Activated CD8-positive, alpha-beta memory T cell treated with anti-CD3 and anti-CD28 coated beads, Interleukin-2, amount 50 U/mL, for 1 hour (primary cell): ENCODE data around the gene SLC39A2.
"Not testable (repeated sequence)": the region's sequence is repeated elsewhere in the genome, so short reads cannot be mapped to it uniquely, and the experiment has no call there.

Experiments
- DNase-seq: peaks from one replicate; pipeline ENCODE4 v3.0.0-alpha.2; 2020; ENCODE audit errors: extremely low read depth

SLC39A2 gene

GRCh38 chr14:20996521-20996920, 2.6 kb upstream of the SLC39A2 start:
- no peak for DNase-seq

DNA sequence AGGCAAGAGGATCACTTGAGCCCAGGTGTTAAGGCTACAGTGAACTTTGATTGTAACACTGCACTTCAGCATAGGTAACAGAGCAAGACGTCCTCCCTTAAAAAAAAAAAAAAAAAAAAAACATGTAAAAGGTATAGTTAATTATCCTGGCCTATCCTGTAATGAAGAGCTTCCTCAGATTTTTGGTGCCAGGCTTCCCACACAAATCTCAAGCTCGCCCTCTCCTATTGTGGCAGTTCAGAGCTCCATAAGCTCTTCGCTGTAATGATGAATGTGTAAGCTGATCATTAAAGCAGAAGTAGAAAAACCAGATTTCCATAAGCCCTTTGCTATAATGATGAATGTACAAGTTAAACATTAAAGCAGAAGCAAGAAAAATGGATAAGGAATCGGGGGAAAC, 2.0 kb upstream of the SLC39A2 start:
- DNase-seq, result no peak

DNA sequence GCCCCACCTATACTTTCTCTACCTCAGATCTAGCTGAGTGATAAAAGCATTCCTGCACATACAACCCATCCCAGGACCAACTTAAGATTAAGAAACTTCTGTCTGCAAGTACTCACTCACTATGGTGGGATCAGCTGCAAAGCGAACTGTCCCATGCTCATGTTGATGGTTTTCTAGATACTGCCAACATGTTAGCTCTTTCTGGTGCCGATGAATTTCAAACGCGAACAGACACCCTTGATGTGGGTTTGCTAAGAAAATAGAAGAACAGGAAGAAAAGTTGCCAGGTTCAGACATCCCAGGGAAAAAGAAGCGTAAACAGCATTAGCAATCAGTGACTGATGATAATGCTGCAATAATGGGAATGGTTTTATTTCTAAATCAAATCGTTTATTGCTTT, 1.5 kb upstream of the SLC39A2 start:
- DNase-seq, result no peak

GRCh38 chr14:20998139-20998538, 954 bp upstream of the SLC39A2 start:
- no peak for DNase-seq

GRCh38 chr14:20999591-20999990, 498 bp downstream of the SLC39A2 start:
- DNase-seq, result no peak

DNA sequence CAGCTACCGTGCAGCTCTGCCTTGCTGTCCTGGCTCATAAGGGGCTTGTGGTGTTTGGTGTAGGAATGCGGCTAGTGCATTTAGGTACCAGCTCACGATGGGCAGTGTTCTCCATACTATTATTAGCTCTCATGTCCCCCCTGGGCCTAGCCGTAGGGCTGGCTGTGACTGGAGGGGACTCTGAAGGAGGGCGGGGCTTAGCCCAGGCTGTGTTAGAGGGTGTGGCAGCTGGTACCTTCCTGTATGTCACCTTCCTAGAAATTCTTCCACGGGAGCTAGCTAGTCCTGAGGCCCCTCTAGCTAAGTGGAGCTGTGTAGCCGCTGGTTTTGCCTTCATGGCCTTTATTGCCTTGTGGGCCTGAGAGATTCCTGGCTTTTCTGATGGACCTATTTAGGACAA, 2.1 kb downstream of the SLC39A2 start:
- DNase-seq, result no peak

DNA sequence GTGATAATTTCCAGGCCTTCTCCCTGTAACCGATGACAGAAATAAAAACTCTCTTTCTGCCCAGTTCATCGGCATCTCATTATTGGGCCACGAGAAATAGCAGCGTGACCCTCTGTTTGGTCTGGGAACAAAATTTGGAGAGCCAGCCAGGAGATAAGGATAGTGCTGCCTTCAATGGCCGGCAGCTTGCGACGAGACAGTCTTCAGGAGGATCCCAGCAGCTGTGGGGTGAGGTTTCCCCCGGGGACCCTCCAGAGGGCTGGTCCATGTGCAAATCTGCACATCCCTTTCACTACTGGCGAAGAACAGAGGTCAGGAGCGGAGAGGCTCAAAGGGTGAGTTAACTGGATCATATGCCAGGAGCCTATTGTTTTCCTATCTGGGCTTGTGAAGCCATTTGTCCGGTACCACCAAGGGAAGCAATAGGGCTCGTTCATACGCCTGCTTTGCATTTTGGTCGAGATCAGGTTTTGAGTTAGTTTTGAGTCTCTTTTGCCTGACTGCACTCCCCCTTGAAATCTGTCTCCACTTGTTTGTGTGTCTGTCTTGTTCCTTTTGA, 4.8 kb downstream of the SLC39A2 start:
- no peak for DNase-seq

DNA sequence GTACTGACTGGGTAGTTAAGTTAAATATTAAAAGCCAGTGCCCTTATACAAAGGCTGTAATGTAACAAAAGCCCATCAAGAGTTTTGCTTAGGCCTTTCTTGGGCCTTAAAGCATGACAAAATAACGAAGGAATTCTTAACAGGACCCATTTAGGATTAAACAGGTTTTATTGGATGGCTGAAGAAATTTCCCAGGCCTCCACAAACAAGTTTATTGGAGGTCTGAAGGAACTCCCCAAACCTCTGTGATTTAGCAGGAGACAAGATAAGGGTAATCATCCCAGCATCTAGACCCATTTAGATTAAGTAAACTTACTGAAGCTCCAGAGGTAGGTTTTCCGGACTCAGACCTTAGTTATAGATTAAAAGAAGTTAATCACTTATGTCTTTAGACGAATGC, 10.6 kb downstream of the SLC39A2 start:
- not testable (repeated sequence) for DNase-seq

- no peak for DNase-seq
These were observed 12.0 kb downstream of the SLC39A2 start for GRCh38 chr14:21011136-21011535.

GRCh38 chr14:21014761-21015190, 15.7 kb downstream of the SLC39A2 start:
- peak; percentile 51 for DNase-seq

DNA sequence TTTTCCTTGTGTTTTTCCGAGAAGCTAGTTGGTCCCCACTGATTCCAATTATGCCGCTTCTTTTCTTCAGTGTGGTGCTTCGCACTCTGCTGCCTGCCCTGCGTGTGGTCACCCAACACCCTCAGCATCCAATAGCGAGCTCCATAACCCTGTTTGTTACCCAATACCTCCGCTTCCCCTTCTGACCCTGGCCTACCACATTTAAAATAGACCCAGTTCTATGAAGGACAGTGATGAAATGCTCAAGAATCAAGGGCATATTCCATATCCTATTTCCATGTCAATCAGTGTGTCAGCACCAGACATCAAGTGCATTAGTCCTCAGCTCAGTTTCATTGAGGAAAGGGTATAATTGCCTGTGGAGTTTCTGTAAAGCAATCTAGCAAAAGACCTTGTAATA, 16.2 kb downstream of the SLC39A2 start:
- no peak for DNase-seq

- no peak for DNase-seq
These were observed 17.5 kb downstream of the SLC39A2 start for GRCh38 chr14:21016413-21017190.

DNA sequence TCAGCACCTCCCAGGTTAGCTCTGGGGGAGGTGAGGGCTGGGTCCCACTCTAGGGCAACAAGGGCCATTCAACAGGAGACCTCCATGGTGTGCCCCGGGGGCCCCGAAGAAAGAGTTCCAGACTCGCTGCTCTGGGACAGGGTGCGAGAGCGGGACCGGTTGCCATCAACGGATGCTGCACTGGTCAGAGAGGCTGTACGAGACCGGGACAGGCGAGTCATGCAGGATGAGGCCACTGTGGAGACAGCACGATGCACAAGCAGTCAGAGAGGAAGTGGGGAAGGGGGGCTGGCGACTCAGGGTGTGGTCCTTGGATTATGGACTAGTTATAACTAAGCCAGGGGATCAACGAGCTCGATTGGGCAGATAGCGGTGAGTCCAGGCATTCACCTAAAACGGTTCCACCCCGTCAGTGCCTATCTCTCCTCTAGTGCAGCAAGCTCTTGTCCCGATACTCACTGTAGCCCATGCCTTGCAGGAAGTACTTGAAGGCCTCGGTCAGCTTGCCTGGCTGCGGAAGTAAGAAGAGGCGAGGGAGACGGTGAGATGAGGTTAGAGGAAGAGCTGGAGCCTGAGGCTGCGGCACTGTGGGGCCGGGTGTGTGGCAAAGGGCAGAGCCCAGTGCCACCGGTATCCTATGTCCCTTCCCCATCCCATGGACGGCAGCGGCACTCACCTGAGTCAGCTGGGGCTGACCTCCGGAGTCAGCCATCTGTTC, 18.6 kb downstream of the SLC39A2 start:
- no peak for DNase-seq

DNA sequence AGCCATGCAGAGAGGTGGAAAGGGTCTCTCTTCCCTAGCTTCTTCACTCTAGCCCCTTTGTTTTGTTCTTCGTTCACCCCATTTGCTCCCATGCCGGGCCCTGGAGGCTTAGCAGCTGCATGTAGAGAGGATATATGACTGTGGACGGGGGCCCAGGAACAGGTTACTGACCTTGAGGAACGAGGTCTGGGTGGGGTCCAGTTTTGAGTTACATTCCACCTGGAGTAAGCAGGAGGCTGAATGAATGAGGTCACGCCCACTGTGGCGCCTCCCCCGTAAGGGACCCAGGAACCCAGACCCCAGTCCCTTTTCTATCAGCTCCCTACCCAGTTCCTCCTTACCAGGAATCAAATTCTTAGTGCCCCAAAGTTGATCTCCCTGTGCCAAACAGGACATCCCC, 19.2 kb downstream of the SLC39A2 start:
- no peak for DNase-seq

GRCh38 chr14:21018781-21019180, 19.7 kb downstream of the SLC39A2 start:
- no peak for DNase-seq

- DNase-seq, result no peak
These were observed 20.3 kb downstream of the SLC39A2 start for GRCh38 chr14:21019366-21019765.

GRCh38 chr14:21020977-21021545, 22.0 kb downstream of the SLC39A2 start:
- no peak for DNase-seq

DNA sequence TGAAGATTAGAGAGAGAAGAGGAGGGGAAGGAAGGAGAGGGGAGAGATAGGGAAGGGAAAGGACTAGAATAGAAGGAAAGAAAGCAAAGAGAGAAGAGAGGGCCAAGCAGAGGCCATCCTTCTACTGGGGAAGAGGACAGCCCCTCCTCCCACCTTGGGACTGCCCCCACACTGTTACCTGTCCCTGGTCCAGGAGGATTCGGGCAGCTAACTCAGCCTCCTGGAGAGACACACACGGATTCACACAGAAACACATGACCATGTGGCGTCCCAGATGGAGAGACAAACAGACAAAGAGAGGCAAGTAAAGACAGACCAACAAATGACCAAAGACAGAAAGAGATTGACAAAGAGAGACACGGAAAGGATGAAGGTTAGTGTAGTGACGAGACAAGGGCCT, 23.6 kb downstream of the SLC39A2 start:
- DNase-seq, result no peak

- DNase-seq, result no peak
These were observed 24.1 kb downstream of the SLC39A2 start for GRCh38 chr14:21023174-21023573.

- no peak for DNase-seq
These were observed 24.9 kb downstream of the SLC39A2 start for GRCh38 chr14:21023817-21024584.

DNA sequence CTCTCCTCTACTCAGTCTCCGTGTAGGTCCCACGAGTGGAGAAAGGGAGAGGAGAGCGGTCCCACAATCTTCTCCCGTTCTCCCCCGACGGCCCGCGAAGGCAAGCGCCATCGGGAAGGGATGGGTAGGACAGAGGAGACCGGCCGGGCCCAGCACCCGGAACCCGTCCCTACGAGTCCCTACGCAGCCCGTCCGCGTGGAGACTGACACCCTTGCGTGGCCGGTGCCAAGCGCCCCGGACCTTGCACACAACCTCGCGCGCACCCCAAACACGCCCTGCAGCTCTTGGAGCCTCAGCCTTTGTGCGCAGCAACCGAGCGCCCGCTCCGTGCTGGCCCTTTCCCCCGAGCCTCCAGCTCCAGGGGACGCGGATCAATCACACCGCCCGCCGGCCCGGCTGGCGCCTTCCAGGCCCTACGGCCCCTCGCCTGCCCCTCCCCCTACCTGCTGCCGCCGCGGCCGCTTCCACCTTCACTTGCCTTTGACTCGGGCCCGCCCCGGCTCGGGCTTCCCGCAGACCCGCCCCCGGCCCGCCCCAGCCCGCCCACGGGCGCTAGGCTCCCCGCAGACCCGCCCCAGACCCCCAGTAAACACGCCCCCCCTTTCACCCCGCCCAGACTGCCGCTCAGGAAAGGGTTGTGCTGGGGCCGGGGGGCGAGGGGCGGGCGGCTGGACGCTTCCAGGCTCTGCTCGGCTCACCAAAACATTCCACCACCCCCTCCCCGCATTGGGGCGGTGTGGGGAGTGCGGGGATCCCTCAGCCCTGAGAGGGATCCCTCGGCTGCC, 25.7 kb downstream of the SLC39A2 start, which contains the start of gene NDRG2:
Gene NDRG2, minus strand, starts transcription at position 477 of the 786 bp plus-strand sequence. CDS start 1,746 bp downstream, outside the sequence.
- peak; percentile 43 for DNase-seq
